ENCODE results near the gene MTHFD2L. TPM values are rescaled to one million over a fixed set of nuclear protein-coding genes. Genes with fewer than 3 reads are reported as not detected.

MTHFD2L gene
- total RNA-seq, 1 experiment from 2014 or later = 9.4 TPM

GRCh38 chr4:74331944-74332343, 174.0 kb downstream of the MTHFD2L start:
- H3K27ac Mint-ChIP-seq = no peak overlapping the region
- no peak for TF ChIP-seq ZNF138 (CRISPR knock-in tag; conservative IDR thresholded peaks at IDR 0.05)
- TF ChIP-seq SMAD3 (CRISPR knock-in tag; IDR thresholded peaks at IDR 0.05; ENCODE audit: borderline replicate concordance) = no peak
- no peak for TF ChIP-seq ZNF121 (CRISPR knock-in tag; IDR thresholded peaks at IDR 0.05)
- TF ChIP-seq IRF2 (CRISPR knock-in tag; IDR thresholded peaks at IDR 0.05; ENCODE audit: borderline replicate concordance, low read depth) = no peak
- no peak for TF ChIP-seq ZNF232 (CRISPR knock-in tag; IDR thresholded peaks at IDR 0.05)
- no peak for TF ChIP-seq NFE2L1 (CRISPR knock-in tag; IDR thresholded peaks at IDR 0.05)
- TF ChIP-seq MXD4 (CRISPR knock-in tag; IDR thresholded peaks at IDR 0.05; ENCODE audit: borderline replicate concordance) = no peak
- TF ChIP-seq ZNF317 (CRISPR knock-in tag; IDR thresholded peaks at IDR 0.05; ENCODE audit: borderline replicate concordance, low read depth) = no peak
- TF ChIP-seq ATF6 (CRISPR knock-in tag; IDR thresholded peaks at IDR 0.05) = no peak
- no peak for TF ChIP-seq GTF2I (CRISPR knock-in tag; conservative IDR thresholded peaks at IDR 0.05)
- no peak for TF ChIP-seq MAX (CRISPR knock-in tag; IDR thresholded peaks at IDR 0.05)
- no peak for TF ChIP-seq JAZF1 (CRISPR knock-in tag; IDR thresholded peaks at IDR 0.05)
- H3K36me3 Mint-ChIP-seq = no peaks in the 10 kb centered on the region
- peaks cover 6% of the 10 kb centered on the region for H3K9me3 Mint-ChIP-seq
- no peak overlapping the region for H3K4me3 Mint-ChIP-seq
- peaks cover 17% of the 10 kb centered on the region for H3K4me1 Mint-ChIP-seq
- no peaks in the 10 kb centered on the region for H3K27me3 Mint-ChIP-seq (ENCODE audit: low read depth)
- ATAC-seq (no peak), DNase-seq (ENCODE audit: low spot score) (no peak)
- CTCF ChIA-PET = no interaction called here
- POLR2A ChIA-PET = no interaction called here

GRCh38 chr4:74334636-74335035, 176.7 kb downstream of the MTHFD2L start:
- DNase-seq (ENCODE audit: low spot score) (no peak), ATAC-seq (no peak; the same call in 1 of the 2 replicates)
- no peak for TF ChIP-seq ZNF232 (CRISPR knock-in tag; IDR thresholded peaks at IDR 0.05)
- no peak for TF ChIP-seq ZSCAN18 (CRISPR knock-in tag; IDR thresholded peaks at IDR 0.05)
- TF ChIP-seq TEAD1 (CRISPR knock-in tag; IDR thresholded peaks at IDR 0.05) = no peak
- ChIA-PET POLR2A (no interaction called here), CTCF (interaction anchor here (1.5 kb wide), 1 partner anchor 14 kb away, joined by 3 read pairs; no protein-coding TSS in a partner anchor)
- Mint-ChIP-seq H3K36me3 (no peaks in the 10 kb centered on the region), H3K27ac (no peak overlapping the region), H3K27me3 (ENCODE audit: low read depth) (no peaks in the 10 kb centered on the region), H3K4me3 (no peak overlapping the region), H3K9me3 (peaks cover 6% of the 10 kb centered on the region), H3K4me1 (peaks cover 17% of the 10 kb centered on the region)

GRCh38 chr4:74335341-74336021, 177.6 kb downstream of the MTHFD2L start:
- Mint-ChIP-seq H3K27me3 (ENCODE audit: low read depth) (no peaks in the 10 kb centered on the region), H3K36me3 (peaks cover 2% of the 10 kb centered on the region; the same call in 1 of the 2 replicates), H3K9me3 (peaks cover 12% of the 10 kb centered on the region), H3K4me1 (peaks cover 16% of the 10 kb centered on the region), H3K27ac (no peak overlapping the region), H3K4me3 (no peak overlapping the region)
- ChIA-PET CTCF (no interaction called here), POLR2A (no interaction called here)
- ATAC-seq (no peak), DNase-seq (ENCODE audit: low spot score) (no peak)
- no peak for TF ChIP-seq MXD4 (CRISPR knock-in tag; IDR thresholded peaks at IDR 0.05; ENCODE audit: borderline replicate concordance)
- no peak for TF ChIP-seq ZNF512 (CRISPR knock-in tag; IDR thresholded peaks at IDR 0.05; ENCODE audit: borderline replicate concordance)
- no peak for TF ChIP-seq FOXJ3 (CRISPR knock-in tag; IDR thresholded peaks at IDR 0.05; ENCODE audit: borderline replicate concordance)
- no peak for TF ChIP-seq ZBTB43 (CRISPR knock-in tag; IDR thresholded peaks at IDR 0.05)
- TF ChIP-seq CREB1 (CRISPR knock-in tag; IDR thresholded peaks at IDR 0.05) = no peak
- no peak for TF ChIP-seq STAT6 (CRISPR knock-in tag; conservative IDR thresholded peaks at IDR 0.05; ENCODE audit: low read depth)
